CD4-positive, alpha-beta memory T cell (primary cell): ENCODE results near the gene PFN3. TPM values are rescaled to one million over a fixed set of nuclear protein-coding genes. Genes with fewer than 3 reads are reported as not detected.
A peak's percentile ranks its signal among the peaks of the same experiment; 100 is the strongest.

ENCODE experiments used
- CTCF ChIA-PET: fragments of 350-600 bp; sonication (Branson Sonifier 250); formaldehyde crosslinking; loops from one replicate; lab custom pipeline; 2021; ENCODE audit warnings: inconsistent platforms; ENCODE audit not compliant: partially characterized antibody; lab: Charles Lee
- POLR2A ChIA-PET: fragments of 350-600 bp; sonication (Branson Sonifier 250); formaldehyde crosslinking; loops from one replicate; lab custom pipeline; 2021; ENCODE audit not compliant: partially characterized antibody; lab: Charles Lee
- DNase-seq, 5 donors: peaks; one replicate each; pipeline versions ENCODE4 v3.0.0 to v3.0.0-alpha.2; 2020 to 2022; ENCODE audit warnings: mixed read lengths in 1 of 5
- H3K27ac ChIP-seq: one replicate; pipeline ENCODE4 v1.7.0; 2013; ENCODE audit warnings: low read depth, low read length
- H3K27me3 ChIP-seq: 2 replicates; pipeline ENCODE4 v1.7.0; 2013; ENCODE audit warnings: mild to moderate bottlenecking, low read length, moderate library complexity; ENCODE audit not compliant: insufficient read depth
- H3K36me3 ChIP-seq: 2 replicates; pipeline ENCODE4 v1.7.0; 2013; ENCODE audit warnings: mild to moderate bottlenecking, low read length, moderate library complexity; ENCODE audit not compliant: insufficient read depth
- H3K4me1 ChIP-seq: 2 replicates; pipeline ENCODE4 v1.7.0; 2013; ENCODE audit warnings: mild to moderate bottlenecking, low read length, moderate library complexity; ENCODE audit not compliant: insufficient read depth
- H3K4me3 ChIP-seq, 2 donors: one replicate each; pipeline ENCODE4 v1.7.0; 2013; ENCODE audit warnings: low read length in 2 of 2, mild to moderate bottlenecking in 1 of 2
- H3K9me3 ChIP-seq, 2 donors: one replicate each; pipeline ENCODE4 v1.7.0; 2013; ENCODE audit warnings: low read length in 2 of 2, control low read depth in 1 of 2; ENCODE audit not compliant: control insufficient read depth in 1 of 2
- H3K27ac Mint-ChIP-seq, 7 donors: one replicate each; pipeline ENCODE4 v1.8.0; 2020 to 2021; ENCODE audit warnings: mixed read lengths in 7 of 7, mild to moderate bottlenecking in 6 of 7, inconsistent platforms in 3 of 7, moderate library complexity in 3 of 7
- H3K27me3 Mint-ChIP-seq, 2 donors: one replicate each; pipeline ENCODE4 v1.8.0; 2020 to 2021; ENCODE audit warnings: mixed read lengths in 2 of 2
- H3K36me3 Mint-ChIP-seq, 2 donors: one replicate each; pipeline ENCODE4 v1.8.0; 2020 to 2021; ENCODE audit warnings: mixed read lengths in 2 of 2, inconsistent platforms in 1 of 2, mild to moderate bottlenecking in 1 of 2
- H3K4me1 Mint-ChIP-seq, 4 donors: one replicate each; pipeline ENCODE4 v1.8.0; 2020 to 2021; ENCODE audit warnings: mixed read lengths in 4 of 4, mild to moderate bottlenecking in 1 of 4
- H3K4me3 Mint-ChIP-seq, 8 donors: one replicate each; pipeline ENCODE4 v1.8.0; 2020 to 2021; ENCODE audit warnings: mixed read lengths in 8 of 8, mild to moderate bottlenecking in 7 of 8, moderate library complexity in 6 of 8, inconsistent platforms in 3 of 8
- H3K9me3 Mint-ChIP-seq, 8 donors: one replicate each; pipeline ENCODE4 v1.8.0; 2020 to 2021; ENCODE audit warnings: mixed read lengths in 8 of 8, mild to moderate bottlenecking in 5 of 8, inconsistent platforms in 3 of 8, moderate library complexity in 1 of 8
- intact Hi-C: fragments of 100-400 bp; cut with micrococcal nuclease; formaldehyde crosslinking; loops from one replicate; pipeline ENCODE4 v1.15.1; 2023
- polyA plus RNA-seq, 2 donors: library from polyadenylated mRNA; unstranded; fragments of 300-500 nt; fragmentation: Illumina TruSeq; gene quantifications; one replicate each; pipeline ENCODE4 v1.2.3, GENCODE V29; 2021
- total RNA-seq, 2 experiments: library from RNA; stranded (reverse); gene quantifications; one replicate each; pipeline ENCODE4 v1.2.3, GENCODE V29; 2021

PFN3 gene
- total and polyA plus RNA-seq, 4 experiments from 2014 or later = not detected

GRCh38 chr5:177437623-177438022 lies 37.2 kb upstream of the PFN3 start:
- H3K4me3 Mint-ChIP-seq = no peak overlapping the region
- H3K4me1 ChIP-seq = peaks cover 90% of the 10 kb centered on the region
- H3K36me3 ChIP-seq = peaks cover 77% of the 10 kb centered on the region
- POLR2A ChIA-PET = interaction anchor here (2.2 to 20.7 kb wide), 5 partner anchors 9 to 34 kb away, joined by 12 to 1171 read pairs (median 55); partner anchors contain the start of genes F12, GRK6 and PRR7
- no peaks in the 10 kb centered on the region for H3K27me3 ChIP-seq
- no peaks in the 10 kb centered on the region for H3K27me3 Mint-ChIP-seq
- H3K27ac ChIP-seq = peak overlapping the region; percentile 31
- peaks cover 61 to 77% of the 10 kb centered on the region in 2 donors for H3K36me3 Mint-ChIP-seq
- peaks cover 0 to 4% (median 0%) of the 10 kb centered on the region in 8 donors for H3K9me3 Mint-ChIP-seq
- intact Hi-C loops = no loop called here
- H3K4me1 Mint-ChIP-seq = peaks cover 34 to 88% (median 55%) of the 10 kb centered on the region in 4 donors
- CTCF ChIA-PET = interaction anchor here (1.1 to 26.1 kb wide), 6 partner anchors 8 to 128 kb away, joined by 3 to 821 read pairs (median 6); partner anchors contain the start of genes F12, GRK6 and PFN3
- H3K27ac Mint-ChIP-seq = peak overlapping the region in 6 of 7 donors; percentile 46 to 98 (median 80)
- no peaks in the 10 kb centered on the region for H3K9me3 ChIP-seq
- DNase-seq = no peak
- no peak overlapping the region for H3K4me3 ChIP-seq

GRCh38 chr5:177435847-177436536 lies 35.5 kb upstream of the PFN3 start:
- peaks cover 77% of the 10 kb centered on the region for H3K36me3 ChIP-seq

GRCh38 chr5:177434942-177435738 lies 34.7 kb upstream of the PFN3 start:
- Histone ChIP-seq H3K9me3 (no peaks in the 10 kb centered on the region), H3K36me3 (peaks cover 77% of the 10 kb centered on the region), H3K27me3 (no peaks in the 10 kb centered on the region), H3K27ac (peak overlapping the region; percentile 87), H3K4me1 (peaks cover 99% of the 10 kb centered on the region), H3K4me3 (no peak overlapping the region)
- H3K9me3 Mint-ChIP-seq = peaks cover 0 to 4% (median 0%) of the 10 kb centered on the region in 8 donors
- H3K4me1 Mint-ChIP-seq = peaks cover 41 to 94% (median 63%) of the 10 kb centered on the region in 4 donors
- H3K27ac Mint-ChIP-seq = peak overlapping the region; percentile 17 to 90 (median 59)
- peaks cover 70 to 75% of the 10 kb centered on the region in 2 donors for H3K36me3 Mint-ChIP-seq
- H3K27me3 Mint-ChIP-seq = no peaks in the 10 kb centered on the region
- ChIA-PET CTCF (interaction anchor here (1.1 to 14.2 kb wide), 4 partner anchors 10 to 125 kb away, joined by 3 to 307 read pairs (median 58); partner anchors contain the start of genes F12, PFN3 and PRR7), POLR2A (interaction anchor here (0.6 to 14.3 kb wide), 7 partner anchors 11 to 77 kb away, joined by 3 to 1171 read pairs (median 40); partner anchors contain the start of genes GRK6, PFN3 and PRR7)
- peak overlapping the region in 3 of 8 donors; percentile 10 to 46 (median 28) for H3K4me3 Mint-ChIP-seq
- intact Hi-C loops = loop anchor here (1.0 kb wide), 1 partner anchor 9 kb away; the partner anchor contains the start of gene GRK6
- DNase-seq = no peak

More at GRCh38 chr5:177435847-177436536, 35.5 kb upstream of the PFN3 start:
- peaks cover 67 to 74% of the 10 kb centered on the region in 2 donors for H3K36me3 Mint-ChIP-seq
- POLR2A ChIA-PET = interaction anchor here (0.7 to 20.7 kb wide), 5 partner anchors 8 to 33 kb away, joined by 3 to 1171 read pairs (median 55); partner anchors contain the start of genes F12, GRK6 and PRR7
- H3K27ac Mint-ChIP-seq = peak overlapping the region in 5 of 7 donors; percentile 61 to 91 (median 86)
- H3K27me3 Mint-ChIP-seq = no peaks in the 10 kb centered on the region
- Histone ChIP-seq H3K4me3 (no peak overlapping the region), H3K4me1 (peaks cover 99% of the 10 kb centered on the region), H3K9me3 (no peaks in the 10 kb centered on the region), H3K27me3 (no peaks in the 10 kb centered on the region), H3K27ac (peak overlapping the region; percentile 87)
- no peak overlapping the region for H3K4me3 Mint-ChIP-seq
- peaks cover 0 to 4% (median 0%) of the 10 kb centered on the region in 8 donors for H3K9me3 Mint-ChIP-seq
- intact Hi-C loops = no loop called here
- CTCF ChIA-PET = interaction anchor here (1.5 to 26.1 kb wide), 4 partner anchors 10 to 126 kb away, joined by 5 to 821 read pairs (median 6); partner anchors contain the start of genes F12, GRK6 and PFN3
- H3K4me1 Mint-ChIP-seq = peaks cover 37 to 91% (median 60%) of the 10 kb centered on the region in 4 donors
- DNase-seq = no peak

GRCh38 chr5:177434437-177434836 lies 34.0 kb upstream of the PFN3 start:
- H3K4me3 Mint-ChIP-seq = peak overlapping the region; percentile 67 to 87 (median 78)
- POLR2A ChIA-PET = interaction anchor here (0.9 to 14.3 kb wide), 8 partner anchors 11 to 73 kb away, joined by 3 to 1171 read pairs (median 4); partner anchors contain the start of genes F12, GRK6, PFN3 and PRR7
- H3K4me1 ChIP-seq = peaks cover 99% of the 10 kb centered on the region

GRCh38 chr5:177433658-177434217 lies 33.3 kb upstream of the PFN3 start:
- no peaks in the 10 kb centered on the region for H3K27me3 Mint-ChIP-seq
- CTCF ChIA-PET = interaction anchor here (0.8 to 14.2 kb wide), 4 partner anchors 12 to 43 kb away, joined by 3 to 307 read pairs (median 56); partner anchors contain the start of genes F12, PFN3 and PRR7
- peaks cover 0 to 4% (median 0%) of the 10 kb centered on the region in 8 donors for H3K9me3 Mint-ChIP-seq
- Histone ChIP-seq H3K36me3 (peaks cover 81% of the 10 kb centered on the region), H3K27ac (peak overlapping the region; percentile 87), H3K27me3 (no peaks in the 10 kb centered on the region), H3K4me1 (peaks cover 98% of the 10 kb centered on the region), H3K4me3 (no peak overlapping the region), H3K9me3 (no peaks in the 10 kb centered on the region)
- peak overlapping the region in 6 of 7 donors; percentile 37 to 96 (median 92) for H3K27ac Mint-ChIP-seq
- POLR2A ChIA-PET = interaction anchor here (0.9 to 14.3 kb wide), 8 partner anchors 10 to 73 kb away, joined by 3 to 1171 read pairs (median 4); partner anchors contain the start of genes F12, GRK6, PFN3 and PRR7
- peaks cover 44 to 97% (median 65%) of the 10 kb centered on the region in 4 donors for H3K4me1 Mint-ChIP-seq
- intact Hi-C loops = loop anchor here (1.0 kb wide), 1 partner anchor 7 kb away; the partner anchor contains the start of gene GRK6
- H3K36me3 Mint-ChIP-seq = peaks cover 66 to 77% of the 10 kb centered on the region in 2 donors
- no peak for DNase-seq
- H3K4me3 Mint-ChIP-seq = peak overlapping the region in 7 of 8 donors; percentile 44 to 86 (median 72)

More at GRCh38 chr5:177434437-177434836, 34.0 kb upstream of the PFN3 start:
- intact Hi-C loops = loop anchor here (1.0 kb wide), 1 partner anchor 8 kb away; the partner anchor contains the start of gene GRK6
- H3K9me3 ChIP-seq = no peaks in the 10 kb centered on the region
- CTCF ChIA-PET = interaction anchor here (0.8 to 14.2 kb wide), 4 partner anchors 11 to 44 kb away, joined by 3 to 307 read pairs (median 56); partner anchors contain the start of genes F12, PFN3 and PRR7
- H3K36me3 ChIP-seq = peaks cover 83% of the 10 kb centered on the region
- peak in 4 of 5 donors; percentile 40 to 77 (median 49) for DNase-seq
- Mint-ChIP-seq H3K4me1 (peaks cover 40 to 94% (median 63%) of the 10 kb centered on the region in 4 donors), H3K9me3 (peaks cover 0 to 4% (median 0%) of the 10 kb centered on the region in 8 donors), H3K27ac (peak overlapping the region; percentile 86 to 94 (median 91)), H3K27me3 (no peaks in the 10 kb centered on the region), H3K36me3 (peaks cover 63 to 74% of the 10 kb centered on the region in 2 donors)
- peak overlapping the region; percentile 87 for H3K27ac ChIP-seq
- H3K4me3 ChIP-seq = no peak overlapping the region
- no peaks in the 10 kb centered on the region for H3K27me3 ChIP-seq
